ENCODE results near the gene DNHD1. TPM values are rescaled to one million over a fixed set of nuclear protein-coding genes. Genes with fewer than 3 reads are reported as not detected.

Gene DNHD1
- total and polyA plus RNA-seq, 9 of the 15 experiments (the other 6 are each of a cell fraction or from before 2014, with no cell fraction given), result 0.82 to 9.7 (median 3.8) TPM

GRCh38 chr11:6603287-6604080 is 106.4 kb downstream of the DNHD1 start, which contains the start of the genes ILK and RRP8 (continued):
- TF ChIP-seq SAP30 (IDR thresholded peaks at IDR 0.05; ENCODE audit: borderline replicate concordance, insufficient read depth, low read depth, low read length, poor library complexity, severe bottlenecking), result peak; percentile 93
- no peak for TF ChIP-seq BCLAF1 (IDR thresholded peaks at IDR 0.05; ENCODE audit: borderline replicate concordance in 1 of 2, control insufficient read depth in 1 of 2, low read depth in 2 of 2, low read length in 1 of 2)
- TF ChIP-seq ZMIZ1 (IDR thresholded peaks at IDR 0.05; ENCODE audit: low read depth in 2 of 2, low read length in 2 of 2), result no peak
- no peak; the same call in 1 of the 2 replicates for TF ChIP-seq ZBTB12 (CRISPR knock-in tag; IDR thresholded peaks at IDR 0.05)
- TF ChIP-seq BRCA1 (IDR thresholded peaks at IDR 0.05), result no peak
- no peak for TF ChIP-seq BRCA1 (CRISPR knock-in tag; IDR thresholded peaks at IDR 0.05)
- no peak for TF ChIP-seq ZBTB1 (CRISPR knock-in tag; IDR thresholded peaks at IDR 0.05; ENCODE audit: borderline replicate concordance, low read depth)
- no peak for TF ChIP-seq U2AF2 (optimal IDR thresholded peaks at IDR 0.05; ENCODE audit: low read depth, low read length)
- no peak for TF ChIP-seq NCOA2 (IDR thresholded peaks at IDR 0.05; ENCODE audit: partially characterized antibody in 2 of 2)
- TF ChIP-seq NONO (IDR thresholded peaks at IDR 0.05; ENCODE audit: low read depth in 2 of 2, low read length in 1 of 2), result peak in 1 of 2 experiments; percentile 82; a peak in 2 of 4 replicates
- TF ChIP-seq CEBPB (tag; IDR thresholded peaks at IDR 0.05), result no peak
- TF ChIP-seq POLR2B (IDR thresholded peaks at IDR 0.05; ENCODE audit: low read depth, partially characterized antibody), result peak; percentile 48
- TF ChIP-seq ZNF146 (CRISPR knock-in tag; IDR thresholded peaks at IDR 0.05; ENCODE audit: unreplicated experiment), result no peak
- no peak for TF ChIP-seq PBX2 (CRISPR knock-in tag; IDR thresholded peaks at IDR 0.05; ENCODE audit: low read depth)
- TF ChIP-seq PBX2 (tag; conservative IDR thresholded peaks at IDR 0.05; ENCODE audit: low read depth), result no peak; the same call in 1 of the 2 replicates
